ENCODE results near the gene USP51. TPM values are rescaled to one million over a fixed set of nuclear protein-coding genes. Genes with fewer than 3 reads are reported as not detected.

The USP51 gene
- total and polyA plus RNA-seq, 2 of the 13 experiments (the other 11 are each of a cell fraction or from before 2014, with no cell fraction given) = not detected

DNA sequence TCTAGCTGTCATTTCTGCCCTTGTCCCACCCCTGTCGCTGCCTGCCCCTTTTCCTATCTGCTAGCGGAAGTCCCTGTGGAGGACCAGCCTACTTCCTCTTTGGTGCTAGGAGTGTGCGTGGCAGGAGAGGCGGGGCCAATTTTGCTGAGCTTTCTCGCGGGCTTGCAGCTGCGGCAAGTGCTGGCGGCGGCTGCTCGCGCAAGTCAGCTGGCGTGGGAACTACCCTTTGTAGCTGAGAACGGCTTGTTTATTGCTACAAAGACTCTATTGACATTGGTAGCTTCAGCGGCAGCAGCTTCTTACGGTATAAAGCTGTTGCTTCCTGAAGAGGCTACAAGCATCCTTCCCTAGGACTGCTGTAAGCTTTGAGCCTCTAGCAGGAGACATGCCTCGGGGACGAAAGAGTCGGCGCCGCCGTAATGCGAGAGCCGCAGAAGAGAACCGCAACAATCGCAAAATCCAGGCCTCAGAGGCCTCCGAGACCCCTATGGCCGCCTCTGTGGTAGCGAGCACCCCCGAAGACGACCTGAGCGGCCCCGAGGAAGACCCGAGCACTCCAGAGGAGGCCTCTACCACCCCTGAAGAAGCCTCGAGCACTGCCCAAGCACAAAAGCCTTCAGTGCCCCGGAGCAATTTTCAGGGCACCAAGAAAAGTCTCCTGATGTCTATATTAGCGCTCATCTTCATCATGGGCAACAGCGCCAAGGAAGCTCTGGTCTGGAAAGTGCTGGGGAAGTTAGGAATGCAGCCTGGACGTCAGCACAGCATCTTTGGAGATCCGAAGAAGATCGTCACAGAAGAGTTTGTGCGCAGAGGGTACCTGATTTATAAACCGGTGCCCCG lies 37.4 kb downstream of the USP51 start, which contains the start of gene MAGEH1 (continued):
- TF ChIP-seq, protein P1, sequence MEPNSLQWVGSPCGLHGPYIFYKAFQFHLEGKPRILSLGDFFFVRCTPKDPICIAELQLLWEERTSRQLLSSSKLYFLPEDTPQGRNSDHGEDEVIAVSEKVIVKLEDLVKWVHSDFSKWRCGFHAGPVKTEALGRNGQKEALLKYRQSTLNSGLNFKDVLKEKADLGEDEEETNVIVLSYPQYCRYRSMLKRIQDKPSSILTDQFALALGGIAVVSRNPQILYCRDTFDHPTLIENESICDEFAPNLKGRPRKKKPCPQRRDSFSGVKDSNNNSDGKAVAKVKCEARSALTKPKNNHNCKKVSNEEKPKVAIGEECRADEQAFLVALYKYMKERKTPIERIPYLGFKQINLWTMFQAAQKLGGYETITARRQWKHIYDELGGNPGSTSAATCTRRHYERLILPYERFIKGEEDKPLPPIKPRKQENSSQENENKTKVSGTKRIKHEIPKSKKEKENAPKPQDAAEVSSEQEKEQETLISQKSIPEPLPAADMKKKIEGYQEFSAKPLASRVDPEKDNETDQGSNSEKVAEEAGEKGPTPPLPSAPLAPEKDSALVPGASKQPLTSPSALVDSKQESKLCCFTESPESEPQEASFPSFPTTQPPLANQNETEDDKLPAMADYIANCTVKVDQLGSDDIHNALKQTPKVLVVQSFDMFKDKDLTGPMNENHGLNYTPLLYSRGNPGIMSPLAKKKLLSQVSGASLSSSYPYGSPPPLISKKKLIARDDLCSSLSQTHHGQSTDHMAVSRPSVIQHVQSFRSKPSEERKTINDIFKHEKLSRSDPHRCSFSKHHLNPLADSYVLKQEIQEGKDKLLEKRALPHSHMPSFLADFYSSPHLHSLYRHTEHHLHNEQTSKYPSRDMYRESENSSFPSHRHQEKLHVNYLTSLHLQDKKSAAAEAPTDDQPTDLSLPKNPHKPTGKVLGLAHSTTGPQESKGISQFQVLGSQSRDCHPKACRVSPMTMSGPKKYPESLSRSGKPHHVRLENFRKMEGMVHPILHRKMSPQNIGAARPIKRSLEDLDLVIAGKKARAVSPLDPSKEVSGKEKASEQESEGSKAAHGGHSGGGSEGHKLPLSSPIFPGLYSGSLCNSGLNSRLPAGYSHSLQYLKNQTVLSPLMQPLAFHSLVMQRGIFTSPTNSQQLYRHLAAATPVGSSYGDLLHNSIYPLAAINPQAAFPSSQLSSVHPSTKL (CRISPR knock-in tag; IDR thresholded peaks at IDR 0.05) = peak; percentile 9; the same call in 1 of the 2 replicates
- TF ChIP-seq HNRNPLL (IDR thresholded peaks at IDR 0.05; ENCODE audit: low read depth, low read length, poor library complexity, severe bottlenecking) = peak; percentile 60

DNA sequence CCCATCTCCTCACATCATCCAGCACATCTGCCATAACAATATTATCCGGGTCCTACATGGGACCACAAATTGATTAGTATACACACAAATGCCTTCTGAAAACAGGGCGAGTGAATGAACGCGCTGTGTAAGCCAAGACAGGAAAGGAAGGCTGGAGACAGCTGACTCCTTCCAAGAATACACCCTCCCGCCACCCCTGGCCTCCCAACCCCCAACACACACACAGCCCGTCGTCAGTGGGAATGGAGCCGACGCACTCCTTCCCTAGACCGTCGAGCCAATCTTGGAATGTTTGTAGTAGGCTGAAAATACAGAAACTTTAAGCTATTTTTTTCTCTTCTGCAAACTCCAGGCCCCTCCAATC lies 38.0 kb downstream of the USP51 start:
- Histone ChIP-seq H3K36me3 (replicated peaks in 1 of 2; ENCODE audit: control insufficient read depth in 1 of 2, insufficient read depth in 2 of 2, low read length in 2 of 2) (no peaks in the 10 kb centered on the region), H3K9me3 (ENCODE audit: low read length) (no peaks in the 10 kb centered on the region), H2AFZ (ENCODE audit: low read length) (peak overlapping the region; percentile 42), H3K79me2 (ENCODE audit: insufficient read depth, low read length) (no peaks in the 10 kb centered on the region), H4K20me1 (ENCODE audit: insufficient read depth, low read length) (no peaks in the 10 kb centered on the region), H3K4me2 (ENCODE audit: low read depth, low read length) (peak overlapping the region; percentile 74), H3K27me3 (ENCODE audit: control insufficient read depth in 1 of 2, insufficient read depth in 2 of 2, low read length in 2 of 2) (no peaks in the 10 kb centered on the region), H3K4me1 (ENCODE audit: insufficient read depth, low read length) (no peaks in the 10 kb centered on the region), H3K9ac (ENCODE audit: insufficient read depth, low read depth, low read length) (no peak overlapping the region), H3K27ac (ENCODE audit: extremely low read length, insufficient read depth, low read length) (no peak overlapping the region), H3K4me3 (replicated peaks in 1 of 3; ENCODE audit: insufficient read depth in 1 of 3, low read depth in 2 of 3, low read length in 3 of 3) (peak overlapping the region; percentile 49 to 64 (median 62); a peak in 3 of 6 replicates)
- intact Hi-C loops (cut with micrococcal nuclease; ENCODE audit: unreplicated experiment) (no loop called here), in situ Hi-C loops (cut with HindIII; ENCODE audit: extremely low pct_ligation_motif_present, low pct_unique_long_range_greater_than_20kb) (no loop called here)
- no peak for DNase-seq (ENCODE audit: low spot score)
- no peak for ATAC-seq
- WGBS (ENCODE audit: low lambda C conversion rate) = 97% methylated on average over 4 of the region's 11 CpGs
- no TSS peak for BruUV-seq (replicated peaks)
- ChIA-PET CTCF (ENCODE audit: low intra/inter-chr PET ratio, low total read pairs) (no interaction called here), POLR2A (no interaction called here)
- no peak for FAIRE-seq
- TF ChIP-seq EZH2 (conservative IDR thresholded peaks at IDR 0.05; ENCODE audit: low read depth, low read length) (no peak), DPF2 (CRISPR knock-in tag; IDR thresholded peaks at IDR 0.05; ENCODE audit: borderline replicate concordance, low read depth) (no peak), THAP11 (CRISPR knock-in tag; IDR thresholded peaks at IDR 0.05) (no peak), ZNF660 (CRISPR knock-in tag; IDR thresholded peaks at IDR 0.05; ENCODE audit: borderline replicate concordance, low read depth) (no peak), ZNF607 (CRISPR knock-in tag; IDR thresholded peaks at IDR 0.05; ENCODE audit: borderline replicate concordance) (no peak), ADNP (CRISPR knock-in tag; IDR thresholded peaks at IDR 0.05) (no peak), KDM2A (CRISPR knock-in tag; IDR thresholded peaks at IDR 0.05; ENCODE audit: borderline replicate concordance, low read depth) (no peak), NR1H2 (CRISPR knock-in tag; IDR thresholded peaks at IDR 0.05; ENCODE audit: borderline replicate concordance, low read depth) (no peak), EP300 (IDR thresholded peaks at IDR 0.05; ENCODE audit: low read depth in 2 of 2, low read length in 2 of 2) (no peak), EP300 (CRISPR knock-in tag; IDR thresholded peaks at IDR 0.05; ENCODE audit: borderline replicate concordance) (no peak), ZNF724P (CRISPR knock-in tag; IDR thresholded peaks at IDR 0.05; ENCODE audit: borderline replicate concordance) (no peak)
- TF ChIP-seq, protein P2, sequence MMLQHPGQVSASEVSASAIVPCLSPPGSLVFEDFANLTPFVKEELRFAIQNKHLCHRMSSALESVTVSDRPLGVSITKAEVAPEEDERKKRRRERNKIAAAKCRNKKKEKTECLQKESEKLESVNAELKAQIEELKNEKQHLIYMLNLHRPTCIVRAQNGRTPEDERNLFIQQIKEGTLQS (CRISPR knock-in tag; IDR thresholded peaks at IDR 0.05) = no peak

All from HepG2 (cell line).